Measurements from ENCODE around the gene SEPTIN10. TPM values are rescaled to one million over a fixed set of nuclear protein-coding genes. Genes with fewer than 3 reads are reported as not detected.

The SEPTIN10 gene
- total and polyA plus RNA-seq, 9 of the 15 experiments (the other 6 are each of a cell fraction or from before 2014, with no cell fraction given) = 0.40 TPM; not detected in 8

DNA sequence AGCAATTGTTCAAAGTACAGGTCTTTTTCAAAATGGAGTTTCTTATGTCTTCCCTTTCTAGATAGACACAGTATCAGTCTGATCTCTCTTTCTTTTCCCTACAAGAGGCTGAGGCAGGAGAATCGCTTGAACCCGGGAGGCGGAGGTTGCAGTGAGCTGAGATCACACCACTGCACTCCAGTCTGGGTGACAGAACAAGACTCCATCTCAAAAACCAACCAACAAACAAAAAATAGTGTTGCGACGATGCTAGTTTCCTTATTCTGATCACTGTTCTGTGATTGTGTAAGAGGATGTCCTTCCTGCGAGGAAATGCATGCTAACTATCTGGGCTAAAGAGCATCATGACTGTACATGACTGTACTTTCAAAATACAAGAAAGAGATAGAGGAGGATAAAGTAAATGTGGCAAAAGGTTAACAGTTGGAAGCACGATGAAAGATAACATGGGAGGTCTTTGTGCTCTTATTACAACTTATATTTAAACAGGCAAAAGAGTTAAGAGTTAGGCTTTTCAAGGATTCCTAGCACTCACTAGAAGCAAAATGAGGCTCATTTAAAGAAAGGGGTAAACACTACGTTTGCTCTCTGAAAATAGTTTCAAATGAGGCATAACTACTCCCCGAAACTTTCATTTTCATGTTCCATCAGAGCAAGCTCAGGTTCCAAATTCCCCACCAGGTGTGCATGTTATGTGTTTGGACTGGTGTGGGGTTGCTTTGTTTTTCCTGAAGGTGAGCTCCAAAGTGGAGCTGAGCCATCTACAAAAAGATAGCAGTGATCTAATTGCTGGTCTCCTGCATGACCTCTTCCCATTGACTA is 24.2 kb upstream of the SEPTIN10 start:
- TF ChIP-seq CC2D1A (IDR thresholded peaks at IDR 0.05) (no peak), NCOA4 (IDR thresholded peaks at IDR 0.05; ENCODE audit: partially characterized antibody) (no peak), NUFIP1 (IDR thresholded peaks at IDR 0.05; ENCODE audit: partially characterized antibody) (no peak), NR1H2 (CRISPR knock-in tag; IDR thresholded peaks at IDR 0.05) (no peak), ZNF12 (CRISPR knock-in tag; IDR thresholded peaks at IDR 0.05) (no peak), RFX1 (IDR thresholded peaks at IDR 0.05) (no peak), MAFF (IDR thresholded peaks at IDR 0.05; ENCODE audit: low read length) (no peak), KHSRP (IDR thresholded peaks at IDR 0.05) (no peak)
- TF ChIP-seq, protein P1, sequence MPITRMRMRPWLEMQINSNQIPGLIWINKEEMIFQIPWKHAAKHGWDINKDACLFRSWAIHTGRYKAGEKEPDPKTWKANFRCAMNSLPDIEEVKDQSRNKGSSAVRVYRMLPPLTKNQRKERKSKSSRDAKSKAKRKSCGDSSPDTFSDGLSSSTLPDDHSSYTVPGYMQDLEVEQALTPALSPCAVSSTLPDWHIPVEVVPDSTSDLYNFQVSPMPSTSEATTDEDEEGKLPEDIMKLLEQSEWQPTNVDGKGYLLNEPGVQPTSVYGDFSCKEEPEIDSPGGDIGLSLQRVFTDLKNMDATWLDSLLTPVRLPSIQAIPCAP (CRISPR knock-in tag; IDR thresholded peaks at IDR 0.05; ENCODE audit: borderline replicate concordance) = no peak
- TF ChIP-seq, protein P2, sequence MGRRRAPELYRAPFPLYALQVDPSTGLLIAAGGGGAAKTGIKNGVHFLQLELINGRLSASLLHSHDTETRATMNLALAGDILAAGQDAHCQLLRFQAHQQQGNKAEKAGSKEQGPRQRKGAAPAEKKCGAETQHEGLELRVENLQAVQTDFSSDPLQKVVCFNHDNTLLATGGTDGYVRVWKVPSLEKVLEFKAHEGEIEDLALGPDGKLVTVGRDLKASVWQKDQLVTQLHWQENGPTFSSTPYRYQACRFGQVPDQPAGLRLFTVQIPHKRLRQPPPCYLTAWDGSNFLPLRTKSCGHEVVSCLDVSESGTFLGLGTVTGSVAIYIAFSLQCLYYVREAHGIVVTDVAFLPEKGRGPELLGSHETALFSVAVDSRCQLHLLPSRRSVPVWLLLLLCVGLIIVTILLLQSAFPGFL (CRISPR knock-in tag; IDR thresholded peaks at IDR 0.05) = no peak
- TF ChIP-seq, protein P3, sequence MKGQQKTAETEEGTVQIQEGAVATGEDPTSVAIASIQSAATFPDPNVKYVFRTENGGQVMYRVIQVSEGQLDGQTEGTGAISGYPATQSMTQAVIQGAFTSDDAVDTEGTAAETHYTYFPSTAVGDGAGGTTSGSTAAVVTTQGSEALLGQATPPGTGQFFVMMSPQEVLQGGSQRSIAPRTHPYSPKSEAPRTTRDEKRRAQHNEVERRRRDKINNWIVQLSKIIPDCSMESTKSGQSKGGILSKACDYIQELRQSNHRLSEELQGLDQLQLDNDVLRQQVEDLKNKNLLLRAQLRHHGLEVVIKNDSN (CRISPR knock-in tag; IDR thresholded peaks at IDR 0.05) = no peak
- TF ChIP-seq, protein P4, sequence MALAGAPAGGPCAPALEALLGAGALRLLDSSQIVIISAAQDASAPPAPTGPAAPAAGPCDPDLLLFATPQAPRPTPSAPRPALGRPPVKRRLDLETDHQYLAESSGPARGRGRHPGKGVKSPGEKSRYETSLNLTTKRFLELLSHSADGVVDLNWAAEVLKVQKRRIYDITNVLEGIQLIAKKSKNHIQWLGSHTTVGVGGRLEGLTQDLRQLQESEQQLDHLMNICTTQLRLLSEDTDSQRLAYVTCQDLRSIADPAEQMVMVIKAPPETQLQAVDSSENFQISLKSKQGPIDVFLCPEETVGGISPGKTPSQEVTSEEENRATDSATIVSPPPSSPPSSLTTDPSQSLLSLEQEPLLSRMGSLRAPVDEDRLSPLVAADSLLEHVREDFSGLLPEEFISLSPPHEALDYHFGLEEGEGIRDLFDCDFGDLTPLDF (CRISPR knock-in tag; IDR thresholded peaks at IDR 0.05) = no peak
- no peaks in the 10 kb centered on the region for H3K9me1 ChIP-seq (ENCODE audit: control insufficient read depth, insufficient read depth, low read length)
- H3K9ac ChIP-seq (ENCODE audit: insufficient read depth in 1 of 2, low read depth in 2 of 2, low read length in 2 of 2) = no peak overlapping the region
- 2% methylated on average over 9 of the region's 9 CpGs for WGBS (ENCODE audit: insufficient coverage, low coverage, missing lambda C conversion rate)
- ATAC-seq (no peak), DNase-seq (ENCODE audit: extremely low read depth in 1 of 4, low spot score in 3 of 4) (no peak), FAIRE-seq (no peak)
- no peak overlapping the region for H3K4me3 ChIP-seq
- BruUV-seq (replicated peaks) = no TSS peak
- H3K27ac ChIP-seq (ENCODE audit: extremely low read depth, low read depth, low read length) = no peak overlapping the region
- H3K9me3 ChIP-seq (replicated peaks; ENCODE audit: control insufficient read depth, insufficient read depth, low read depth, low read length) = no peaks in the 10 kb centered on the region
- CTCF ChIA-PET (ENCODE audit: low intra/inter-chr PET ratio) = no interaction called here
- in situ Hi-C loops (cut with MboI) (no loop called here), intact Hi-C loops (cut with micrococcal nuclease) (no loop called here)
- H3K4me1 ChIP-seq (replicated peaks in 1 of 2; ENCODE audit: control insufficient read depth in 2 of 2, insufficient read depth in 2 of 2, low read length in 2 of 2) = no peaks in the 10 kb centered on the region
- H3K36me3 ChIP-seq (ENCODE audit: control insufficient read depth, insufficient read depth, low read length) = no peaks in the 10 kb centered on the region
- no peaks in the 10 kb centered on the region for H3K79me2 ChIP-seq (ENCODE audit: control insufficient read depth, insufficient read depth, low read length)
- peaks cover 3 to 7% of the 10 kb centered on the region in 2 experiments; a peak in 1 of 5 replicates for H3K27me3 ChIP-seq (ENCODE audit: control insufficient read depth in 2 of 2, insufficient read depth in 2 of 2, low read length in 2 of 2)
- no peaks in the 10 kb centered on the region; the same call in 1 of the 2 replicates for H4K20me1 ChIP-seq (replicated peaks; ENCODE audit: control insufficient read depth, insufficient read depth, low read length)
- H3K4me2 ChIP-seq (ENCODE audit: insufficient read depth, low read length) = no peak overlapping the region
- H2AFZ ChIP-seq (ENCODE audit: low read depth, low read length) = no peak overlapping the region
- POLR2A ChIA-PET = no interaction called here

Data from K562 (cell line).